SU-DHL-6 (cell line): ENCODE results near the gene C7.

ENCODE experiments used
- H2AFZ ChIP-seq: fragments of 200-600 bp; sonication (generic); 2 replicates; pipeline ENCODE4 v1.6.1; 2014; ENCODE audit warnings: low read depth, mild to moderate bottlenecking, moderate library complexity, mixed read lengths, antibody characterized with exemption, low read length; ENCODE audit not compliant: severe bottlenecking
- H3F3A ChIP-seq: fragments of 200-600 bp; shearing (Covaris generic); 2 replicates; pipeline ENCODE4 v1.6.0; 2016; ENCODE audit warnings: antibody characterized with exemption, mild to moderate bottlenecking; ENCODE audit not compliant: insufficient read depth
- H3K27ac ChIP-seq: fragments of 200-600 bp; sonication (generic); 2 replicates; pipeline ENCODE4 v1.5.1; 2016; ENCODE audit warnings: low read depth, mild to moderate bottlenecking, low read length, moderate library complexity, mixed read lengths
- H3K27me3 ChIP-seq: fragments of 200-600 bp; sonication (generic), shearing (Covaris generic); 2 replicates; pipeline ENCODE4 v1.6.0; 2014; ENCODE audit warnings: mild to moderate bottlenecking, low read length
- H3K36me3 ChIP-seq: fragments of 200-600 bp; sonication (generic); 2 replicates; pipeline ENCODE4 v1.6.1; 2014; ENCODE audit warnings: mild to moderate bottlenecking, low read length, mixed read lengths
- H3K4me2 ChIP-seq: fragments of 300-600, 200-600 bp; shearing (Covaris generic), sonication (generic); 2 replicates; pipeline ENCODE4 v1.6.0; 2014; ENCODE audit warnings: low read length, low read depth, mild to moderate bottlenecking; ENCODE audit not compliant: poor library complexity, severe bottlenecking
- H3K4me3 ChIP-seq: fragments of 200-600 bp; sonication (generic); 2 replicates; pipeline ENCODE4 v1.5.1; 2014; ENCODE audit warnings: antibody characterized with exemption, low read length, mild to moderate bottlenecking, mixed read lengths; ENCODE audit not compliant: insufficient read depth, poor library complexity, severe bottlenecking
- H3K79me2 ChIP-seq: fragments of 200-600 bp; sonication (generic); 2 replicates; pipeline ENCODE4 v1.6.1; 2014; ENCODE audit warnings: mild to moderate bottlenecking, low read length, moderate library complexity; ENCODE audit not compliant: insufficient read depth
- H3K9ac ChIP-seq: fragments of 200-600 bp; sonication (generic); 2 replicates; pipeline ENCODE4 v1.7.0; 2014; ENCODE audit warnings: mild to moderate bottlenecking, low read length
- H3K9me2 ChIP-seq: fragments of 200-600 bp; sonication (generic); replicated peaks from 2 replicates; pipeline ENCODE4 v1.6.1; 2014; ENCODE audit warnings: low read length; ENCODE audit not compliant: insufficient read depth
- H3K9me3 ChIP-seq: fragments of 200-600 bp; sonication (generic); 2 replicates; pipeline ENCODE4 v1.6.1; 2014; ENCODE audit warnings: low read length, mixed read lengths; ENCODE audit not compliant: insufficient read depth
- H4K20me1 ChIP-seq: fragments of 200-600 bp; sonication (generic); 2 replicates; pipeline ENCODE4 v1.6.1; 2014; ENCODE audit warnings: low read depth, mild to moderate bottlenecking, antibody characterized with exemption, low read length, moderate library complexity, mixed read lengths
- CTCF ChIP-seq: fragments of 200-600 bp; sonication (generic); IDR thresholded peaks from one replicate; pipeline ENCODE4 v1.5.1; 2017; ENCODE audit warnings: antibody characterized with exemption, mild to moderate bottlenecking, low read length, moderate library complexity; ENCODE audit not compliant: insufficient read depth, poor library complexity, severe bottlenecking
- EZH2phosphoT487 ChIP-seq: fragments of 200-600 bp; sonication (generic), shearing (Covaris generic); conservative IDR thresholded peaks from 2 replicates; pipeline ENCODE4 v1.6.1; 2018; ENCODE audit warnings: mild to moderate bottlenecking, antibody characterized with exemption, low read length, moderate library complexity, mixed read lengths

The C7 gene

GRCh38 chr5:40973364-40974004 is 64.2 kb downstream of the C7 start:
- TF ChIP-seq EZH2phosphoT487, result no peak
- TF ChIP-seq CTCF, result no peak
- no peaks in the 10 kb centered on the region for H3K79me2 ChIP-seq
- H3K9me2 ChIP-seq, result no peaks in the 10 kb centered on the region
- no peaks in the 10 kb centered on the region for H3F3A ChIP-seq
- H3K9ac ChIP-seq, result no peak overlapping the region
- no peaks in the 10 kb centered on the region for H3K9me3 ChIP-seq
- no peaks in the 10 kb centered on the region for H4K20me1 ChIP-seq
- no peak overlapping the region for H3K4me2 ChIP-seq
- H2AFZ ChIP-seq, result no peak overlapping the region
- no peak overlapping the region for H3K4me3 ChIP-seq
- no peaks in the 10 kb centered on the region for H3K27me3 ChIP-seq
- H3K36me3 ChIP-seq, result no peaks in the 10 kb centered on the region
- no peak overlapping the region for H3K27ac ChIP-seq

DNA sequence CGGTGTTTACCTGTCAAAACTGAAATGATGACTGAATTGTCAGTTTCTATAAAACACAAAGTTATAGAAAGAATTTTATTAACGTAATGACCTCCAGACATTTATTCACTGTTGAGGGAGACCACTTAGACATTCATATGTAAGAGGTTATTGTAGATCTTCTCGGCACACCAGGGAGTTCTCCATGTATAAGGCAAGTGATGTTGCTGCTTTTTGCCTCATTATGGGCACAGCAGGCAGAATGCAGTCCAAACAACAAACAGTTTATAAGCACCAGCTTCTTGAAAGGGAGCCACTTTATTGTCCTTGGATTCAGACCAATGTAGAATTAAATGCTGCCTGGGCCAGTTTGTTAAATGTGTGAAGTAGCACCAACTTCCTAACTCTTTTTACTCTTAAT is 66.7 kb downstream of the C7 start:
- no peaks in the 10 kb centered on the region for H4K20me1 ChIP-seq
- no peak overlapping the region for H3K4me3 ChIP-seq
- no peak overlapping the region for H3K4me2 ChIP-seq
- no peaks in the 10 kb centered on the region for H3K79me2 ChIP-seq
- no peak for TF ChIP-seq EZH2phosphoT487
- TF ChIP-seq CTCF, result no peak
- H3K9me3 ChIP-seq, result no peaks in the 10 kb centered on the region
- no peaks in the 10 kb centered on the region for H3K36me3 ChIP-seq
- H3F3A ChIP-seq, result no peaks in the 10 kb centered on the region
- no peak overlapping the region for H3K27ac ChIP-seq
- no peaks in the 10 kb centered on the region for H3K9me2 ChIP-seq
- H3K27me3 ChIP-seq, result no peaks in the 10 kb centered on the region
- no peak overlapping the region for H2AFZ ChIP-seq
- no peak overlapping the region for H3K9ac ChIP-seq

DNA sequence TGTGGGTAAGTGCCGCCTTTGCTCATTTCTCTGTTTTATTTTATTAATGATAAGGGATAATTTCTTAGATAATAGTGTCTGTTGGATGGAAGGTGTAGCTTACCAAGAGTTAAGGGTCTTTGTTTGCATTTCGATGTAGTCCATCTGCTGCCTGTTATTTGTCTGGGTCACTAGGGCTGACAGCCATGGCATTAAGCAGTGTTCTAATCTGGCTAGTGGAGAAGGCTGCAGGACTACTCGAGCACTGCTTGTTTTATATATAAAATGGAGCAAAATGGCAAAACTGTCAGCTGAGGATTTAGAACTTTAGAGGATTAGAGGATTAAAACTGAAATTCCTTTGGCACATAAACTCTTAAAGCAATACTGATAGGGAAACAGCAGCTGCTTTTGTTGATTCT is 67.5 kb downstream of the C7 start:
- Histone ChIP-seq H4K20me1 (no peaks in the 10 kb centered on the region), H3K36me3 (no peaks in the 10 kb centered on the region), H3K9me3 (no peaks in the 10 kb centered on the region), H2AFZ (no peak overlapping the region), H3K27ac (no peak overlapping the region), H3K79me2 (no peaks in the 10 kb centered on the region), H3K4me2 (no peak overlapping the region), H3K4me3 (no peak overlapping the region), H3K9ac (no peak overlapping the region), H3K27me3 (no peaks in the 10 kb centered on the region), H3F3A (no peaks in the 10 kb centered on the region), H3K9me2 (no peaks in the 10 kb centered on the region)
- TF ChIP-seq CTCF (no peak), EZH2phosphoT487 (no peak)
